ENCODE results near the gene LARP6.
"Not testable (repeated sequence)": the region's sequence is repeated elsewhere in the genome, so short reads cannot be mapped to it uniquely, and the experiment has no call there.

Gene LARP6

DNA sequence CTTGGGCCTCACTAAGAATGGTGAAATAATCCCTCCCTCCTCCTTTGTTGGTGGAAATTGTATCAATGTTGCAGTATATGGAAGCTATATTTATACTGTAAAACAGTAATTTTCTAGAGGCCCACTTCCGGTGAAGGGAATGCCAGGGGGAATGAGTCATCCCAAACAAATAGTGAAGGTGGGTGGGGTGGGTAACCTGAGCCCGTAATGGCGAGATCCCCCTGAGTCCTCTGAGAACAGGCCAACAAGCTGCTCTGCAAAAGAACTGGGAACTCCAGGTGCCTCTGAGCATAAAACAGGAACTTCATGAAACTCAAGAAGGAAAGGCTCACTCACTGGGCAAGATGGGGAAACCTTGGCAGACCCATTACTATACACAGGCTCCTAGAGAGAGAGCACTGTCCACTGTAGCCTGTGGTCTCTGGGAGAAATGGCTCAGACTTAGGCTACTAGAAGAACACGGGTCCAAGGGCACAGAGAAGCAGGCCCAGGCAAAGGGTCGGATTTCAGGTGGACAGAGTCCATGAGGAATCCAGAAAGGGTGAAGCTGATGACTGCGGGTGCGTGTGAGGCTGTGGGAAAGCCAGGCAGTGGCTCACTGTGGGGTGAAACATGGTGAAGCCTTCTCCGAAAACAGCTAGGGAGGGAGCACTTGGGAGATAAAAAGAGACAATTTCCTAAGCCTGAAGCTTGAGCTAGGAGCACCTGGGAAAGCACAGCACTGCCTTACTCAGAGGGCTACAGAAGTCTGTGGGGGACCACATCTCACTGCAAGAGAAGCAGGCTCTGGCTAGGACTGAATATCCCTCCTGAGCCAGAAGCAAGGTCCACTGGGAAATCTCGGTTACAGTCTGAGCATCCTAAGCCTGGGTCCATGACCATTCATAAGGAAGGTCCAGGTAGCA lies 19.8 kb downstream of the LARP6 start:
- H3K4me3 ChIP-seq: no peak overlapping the region
- H3K27ac ChIP-seq: peak overlapping the region in 2 of 21 experiments; percentile 1 to 5

DNA sequence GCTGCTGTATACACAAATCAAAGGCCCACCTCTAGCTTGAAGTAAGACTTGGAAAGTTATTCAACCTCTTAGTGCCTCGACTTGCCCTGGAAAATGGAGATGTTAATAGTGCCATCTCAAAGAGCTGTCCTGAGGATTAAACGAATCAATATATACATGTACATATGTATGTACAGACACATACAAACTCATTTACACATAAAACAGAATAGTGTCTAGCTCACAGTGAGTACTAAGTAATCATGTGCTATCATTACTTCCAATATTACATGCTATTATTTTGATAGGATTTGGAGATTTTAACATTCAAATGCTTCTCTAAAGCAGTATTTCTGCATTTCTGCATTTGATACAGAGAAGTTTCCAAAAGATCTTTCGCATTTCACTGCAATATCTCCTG lies 20.5 kb downstream of the LARP6 start:
- no peak overlapping the region for H3K27ac ChIP-seq
- no peak overlapping the region for H3K4me3 ChIP-seq

GRCh38 chr15:70832176-70832575 lies 21.8 kb downstream of the LARP6 start:
- H3K27ac ChIP-seq: no peak overlapping the region

GRCh38 chr15:70831094-70831911 lies 22.7 kb downstream of the LARP6 start:
- H3K27ac ChIP-seq: no peak overlapping the region

More at GRCh38 chr15:70832176-70832575, 21.8 kb downstream of the LARP6 start:
- H3K4me3 ChIP-seq: no peak overlapping the region

GRCh38 chr15:70830615-70831014 lies 23.3 kb downstream of the LARP6 start:
- no peak overlapping the region for H3K4me3 ChIP-seq
- no peak overlapping the region for H3K27ac ChIP-seq

More at GRCh38 chr15:70831094-70831911, 22.7 kb downstream of the LARP6 start:
- H3K4me3 ChIP-seq: no peak overlapping the region

DNA sequence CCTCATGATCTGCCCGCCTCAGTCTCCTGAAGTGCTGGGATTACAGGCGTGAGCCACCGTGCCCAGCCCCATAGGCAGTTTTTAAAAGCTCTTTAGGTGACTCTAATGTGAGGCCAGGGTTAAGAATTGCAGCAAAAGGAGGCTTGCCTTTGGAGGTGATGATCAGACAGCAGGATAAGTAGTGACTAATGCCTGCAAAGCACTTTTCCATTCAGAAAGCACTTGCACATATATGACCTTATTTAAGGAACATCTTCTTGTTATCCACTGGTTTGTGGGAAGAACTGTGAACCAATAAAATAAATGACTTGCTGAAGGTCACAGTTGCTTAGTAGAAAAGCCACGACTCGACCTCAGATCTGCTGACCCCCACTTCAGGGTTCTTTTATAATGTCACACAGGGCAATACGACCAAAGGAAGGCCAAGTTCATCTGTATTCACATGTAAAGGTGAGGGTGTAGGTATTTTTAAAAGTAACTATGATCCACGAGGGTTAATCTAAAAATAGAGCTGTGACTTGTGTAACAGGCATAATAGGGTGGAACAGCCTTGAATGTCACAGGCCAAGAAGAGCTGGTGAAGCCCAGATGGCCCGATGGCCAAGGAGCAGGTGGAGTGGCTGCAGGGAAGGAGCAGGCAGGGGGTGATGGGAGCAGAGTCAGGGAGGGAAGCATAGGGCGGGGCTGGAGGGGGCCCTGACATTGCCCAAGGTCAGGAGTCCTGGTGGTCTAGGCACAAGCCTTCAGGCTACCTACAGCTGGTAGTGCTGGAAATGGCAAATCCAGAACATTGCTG lies 24.4 kb downstream of the LARP6 start:
- Histone ChIP-seq H3K27ac (no peak overlapping the region), H3K4me3 (no peak overlapping the region)

- Histone ChIP-seq H3K27ac (peak overlapping the region in 1 of 21 experiments; percentile 40), H3K4me3 (no peak overlapping the region)
Observed at GRCh38 chr15:70827721-70828120, 26.2 kb downstream of the LARP6 start.

GRCh38 chr15:70826634-70827033 lies 27.3 kb downstream of the LARP6 start:
- Histone ChIP-seq H3K4me3 (no peak overlapping the region), H3K27ac (peak overlapping the region in 6 of 21 experiments; percentile 34 to 77 (median 48))

DNA sequence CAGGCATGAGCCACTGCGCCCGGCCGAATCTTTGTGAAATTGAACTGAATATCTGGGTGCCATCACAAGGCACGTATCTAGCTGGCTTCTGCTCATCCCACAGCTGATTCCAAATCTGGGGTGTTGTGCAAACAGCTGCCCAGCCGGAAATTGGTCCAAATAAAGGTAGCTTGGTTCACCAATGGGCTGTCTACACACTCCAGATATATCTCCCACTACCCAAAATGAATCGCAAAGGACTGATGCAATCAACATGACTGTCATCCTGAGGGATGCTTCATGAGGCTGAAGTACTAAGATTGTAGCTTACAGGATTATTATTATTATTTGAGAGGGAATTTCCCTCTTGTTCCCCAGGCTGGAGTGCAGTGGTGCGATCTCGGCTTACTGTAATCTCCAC lies 28.1 kb downstream of the LARP6 start:
- H3K4me3 ChIP-seq: no peak overlapping the region
- H3K27ac ChIP-seq: peak overlapping the region in 6 of 21 experiments; percentile 28 to 77 (median 62)

GRCh38 chr15:70823196-70823595 lies 30.8 kb downstream of the LARP6 start:
- Histone ChIP-seq H3K27ac (no peak overlapping the region), H3K4me3 (no peak overlapping the region)

DNA sequence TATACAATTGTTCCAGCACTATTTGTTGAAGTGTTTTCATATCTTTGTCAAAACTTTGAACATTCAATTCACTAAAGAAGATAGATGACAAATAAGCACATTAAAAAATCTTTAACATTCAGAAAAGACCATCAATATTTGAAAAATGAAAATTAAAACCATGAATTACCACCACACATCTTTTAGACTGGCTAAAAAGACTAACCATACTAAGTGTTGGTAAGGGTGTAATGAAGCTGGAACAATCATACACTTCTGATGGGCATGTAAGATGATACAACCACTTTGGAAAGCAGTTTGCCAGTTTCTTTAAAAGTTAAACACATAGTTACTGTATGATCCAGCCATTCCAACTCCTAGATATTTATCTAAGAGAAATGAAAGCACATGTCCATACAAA lies 33.7 kb downstream of the LARP6 start:
- Histone ChIP-seq H3K4me3 (no peak overlapping the region), H3K27ac (no peak overlapping the region)

DNA sequence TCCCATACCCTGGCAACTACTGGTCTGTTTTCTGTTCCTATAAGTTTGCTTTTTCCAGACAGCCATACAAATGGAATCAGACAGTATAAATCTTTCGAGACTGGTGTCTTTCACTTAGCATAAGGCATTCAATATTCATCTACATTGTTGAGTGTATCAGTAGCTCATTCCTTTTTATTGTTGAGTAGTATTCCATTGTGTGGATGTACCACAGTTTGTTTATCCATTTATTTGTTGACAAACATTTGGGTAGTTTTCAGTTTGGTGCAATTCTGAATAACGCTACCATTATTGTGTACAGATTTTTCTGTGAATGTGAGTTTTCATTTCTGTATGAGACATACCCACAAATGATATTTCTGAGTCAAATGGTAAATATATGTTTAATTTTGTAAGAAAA lies 35.4 kb downstream of the LARP6 start:
- Histone ChIP-seq H3K27ac (no peak overlapping the region), H3K4me3 (no peak overlapping the region)

GRCh38 chr15:70817266-70817665 lies 36.7 kb downstream of the LARP6 start:
- H3K27ac ChIP-seq: no peak overlapping the region
- no peak overlapping the region for H3K4me3 ChIP-seq

DNA sequence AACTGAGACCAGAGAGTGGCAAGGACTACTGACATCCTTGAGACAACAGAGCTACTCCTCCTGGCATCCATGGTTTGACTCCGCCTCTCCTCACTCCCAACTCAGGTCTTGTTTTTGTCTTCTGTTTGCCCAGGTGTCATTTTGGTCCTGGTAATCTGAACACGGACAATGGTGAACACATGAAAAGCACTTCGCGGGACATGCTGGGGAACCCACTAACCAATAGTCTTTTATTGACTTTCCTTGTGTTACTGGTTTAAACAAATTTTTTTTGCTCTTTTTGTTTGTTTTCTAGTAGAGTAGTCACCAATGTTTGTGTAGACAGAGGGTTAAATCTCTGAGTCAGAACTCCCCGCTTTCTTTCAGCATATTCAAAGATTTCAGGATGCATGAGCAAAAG lies 38.4 kb downstream of the LARP6 start:
- H3K27ac ChIP-seq: no peak overlapping the region

DNA sequence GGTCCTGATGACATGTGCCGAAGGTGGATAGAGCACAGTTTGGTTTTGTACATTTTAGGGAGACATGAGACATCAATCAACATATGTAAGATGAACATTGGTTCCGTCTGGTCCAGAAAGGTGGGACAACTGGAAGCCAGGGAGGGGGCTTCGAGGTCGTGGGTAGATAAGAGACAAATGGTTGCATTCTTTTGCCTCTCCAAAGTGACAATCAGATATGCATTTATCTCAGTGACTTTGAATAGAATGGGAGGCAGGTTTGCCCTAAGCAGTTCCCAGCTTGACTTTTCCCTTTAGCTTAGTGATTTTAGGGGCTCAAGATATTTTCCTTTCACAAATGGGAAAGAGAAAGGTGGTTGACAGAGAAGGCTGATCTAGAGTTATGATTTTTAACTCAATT lies 38.9 kb downstream of the LARP6 start:
- H3K27ac ChIP-seq, H3K4me3 ChIP-seq: not testable (repeated sequence)

More for the DNA sequence above, 38.4 kb downstream of the LARP6 start:
- no peak overlapping the region for H3K4me3 ChIP-seq

DNA sequence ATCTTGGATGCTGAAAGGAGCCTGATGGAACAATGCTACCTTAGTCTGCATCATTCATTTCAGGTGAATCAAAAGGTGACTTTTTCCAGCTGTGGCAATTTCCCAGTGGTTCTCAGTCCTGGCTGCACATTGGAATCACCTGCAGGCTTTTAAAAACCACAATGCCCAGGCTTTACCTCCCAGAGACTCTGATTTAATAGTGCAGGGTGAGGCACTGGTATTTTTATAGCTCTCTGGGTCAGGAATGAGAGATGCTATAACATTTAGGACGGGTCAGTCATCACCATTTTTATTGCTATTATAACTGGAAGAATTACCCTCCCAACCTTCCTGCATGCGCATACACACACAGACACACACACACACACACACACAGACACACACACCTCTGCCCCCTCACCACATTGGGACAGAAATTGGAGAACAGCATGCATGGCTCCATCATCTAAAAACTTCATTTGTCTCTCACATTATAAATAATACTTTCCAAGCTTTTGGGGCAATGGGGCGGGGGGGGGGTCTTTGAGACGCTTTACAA lies 41.1 kb downstream of the LARP6 start:
- Histone ChIP-seq H3K4me3 (no peak overlapping the region), H3K27ac (no peak overlapping the region)

DNA sequence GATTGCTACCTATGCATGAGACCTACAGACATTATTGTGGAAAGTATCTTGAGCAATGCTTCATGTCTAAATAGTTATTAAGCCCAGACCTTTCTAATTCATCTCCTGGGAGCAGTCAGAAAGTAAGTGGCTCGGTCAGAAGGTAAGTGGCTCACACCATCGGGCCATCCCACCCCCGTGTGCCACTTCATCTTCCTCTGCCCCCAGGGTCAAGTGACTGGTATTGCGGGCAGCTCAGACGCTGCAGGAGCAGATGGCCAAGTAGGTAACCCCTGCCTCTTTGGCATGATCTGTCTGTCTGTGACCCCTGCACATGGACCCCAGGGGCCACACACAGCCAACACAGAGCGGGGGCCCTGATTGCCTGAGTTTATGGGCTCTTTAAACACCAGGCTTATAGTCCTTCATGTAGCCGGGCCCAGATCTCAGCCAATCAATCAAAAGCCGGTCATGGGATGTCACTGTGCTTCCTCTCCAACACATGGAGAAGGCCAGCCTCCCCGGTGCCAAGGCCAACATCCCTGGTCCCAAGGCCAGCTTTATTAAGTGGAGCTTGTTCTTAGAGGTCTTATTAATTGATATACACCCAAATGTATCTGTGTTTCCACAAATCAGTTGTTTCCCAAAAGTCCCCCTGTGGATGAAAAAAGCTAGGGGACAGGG lies 42.9 kb downstream of the LARP6 start:
- H3K27ac ChIP-seq: no peak overlapping the region
- H3K4me3 ChIP-seq: no peak overlapping the region

- Histone ChIP-seq H3K27ac (peak overlapping the region in 5 of 21 experiments; percentile 30 to 48 (median 44)), H3K4me3 (no peak overlapping the region)
Observed at GRCh38 chr15:70806992-70807712, 46.8 kb downstream of the LARP6 start.

All from skin epidermis (tissue), 12 donors.